ENCODE results near the gene GALE. TPM values are rescaled to one million over a fixed set of nuclear protein-coding genes. Genes with fewer than 3 reads are reported as not detected.
"Not testable (repeated sequence)": the region's sequence is repeated elsewhere in the genome, so short reads cannot be mapped to it uniquely, and the experiment has no call there.

The GALE gene
- total and polyA plus RNA-seq, 7 donors: 7.8 to 208 (median 11.5) TPM

DNA sequence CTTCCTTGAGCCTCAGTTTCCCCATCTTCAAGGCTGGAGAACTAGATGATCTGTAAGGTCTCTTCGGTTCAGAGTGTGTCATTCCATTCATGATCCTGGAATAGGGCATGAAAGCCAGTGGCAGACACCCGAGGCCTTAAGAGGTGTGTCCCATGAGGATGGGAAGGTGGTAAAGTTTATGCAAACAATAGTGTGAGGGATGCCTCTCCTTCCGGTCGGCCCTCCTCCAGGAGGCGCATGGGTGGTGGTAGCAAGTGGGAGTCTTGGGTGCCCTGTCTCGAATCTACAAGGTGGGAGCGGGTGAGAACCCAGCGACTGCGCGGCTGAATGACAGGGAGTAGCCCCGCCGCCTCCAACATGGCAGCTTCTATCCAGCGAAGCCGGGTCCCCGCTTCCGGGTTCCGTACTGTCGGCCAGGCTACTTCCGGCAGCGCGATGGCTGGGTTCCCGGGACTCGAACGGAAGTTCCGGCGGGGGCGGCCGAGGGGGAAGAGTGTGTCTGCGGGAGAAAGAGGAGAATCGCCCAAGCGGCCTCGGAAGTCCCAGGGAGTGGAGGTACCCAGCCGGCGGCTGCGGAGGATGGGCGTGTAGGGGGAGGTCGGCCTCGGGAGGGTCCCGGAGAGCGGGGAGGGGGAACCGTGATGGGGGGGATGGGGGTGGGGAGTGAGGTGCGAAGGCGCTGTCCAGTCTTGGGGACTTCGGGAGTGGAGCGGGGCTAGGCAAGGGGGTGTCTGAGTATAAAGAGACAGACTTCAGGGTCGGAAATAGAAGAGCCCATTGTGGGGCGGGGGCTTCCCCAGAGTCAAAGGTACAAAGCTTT is 9.6 kb downstream of the GALE start, which contains the start of gene LYPLA2:
Gene LYPLA2, plus strand, starts transcription at position 450 of the 820 bp plus-strand sequence. CDS start 1,538 bp downstream, outside the sequence.
- no peaks in the 10 kb centered on the region for H3K9me3 ChIP-seq
- WGBS, 2 donors: 1% methylated on average over 47 of the region's 47 CpGs
- intact Hi-C loops (cut with DNase I): no loop called here
- peaks cover 6 to 52% (median 22%) of the 10 kb centered on the region in 4 donors for H3K36me3 ChIP-seq
- H3K4me1 ChIP-seq: peaks cover 0 to 37% (median 32%) of the 10 kb centered on the region in 4 donors
- H3K27me3 ChIP-seq: no peaks in the 10 kb centered on the region
- peak; percentile 97 for DNase-seq
- peak within 1 kb of the TSS; percentile 73 to 85 (median 82) for H3K27ac ChIP-seq
- peak within 1 kb of the TSS; percentile 52 to 84 (median 77) for H3K4me3 ChIP-seq
- TF ChIP-seq POLR2A (IDR thresholded peaks at IDR 0.05) (no peak), POLR2AphosphoS5 (IDR thresholded peaks at IDR 0.05) (peak; percentile 35 to 83 (median 74)), EP300 (IDR thresholded peaks at IDR 0.05) (no peak)
- TF ChIP-seq, protein P1, sequence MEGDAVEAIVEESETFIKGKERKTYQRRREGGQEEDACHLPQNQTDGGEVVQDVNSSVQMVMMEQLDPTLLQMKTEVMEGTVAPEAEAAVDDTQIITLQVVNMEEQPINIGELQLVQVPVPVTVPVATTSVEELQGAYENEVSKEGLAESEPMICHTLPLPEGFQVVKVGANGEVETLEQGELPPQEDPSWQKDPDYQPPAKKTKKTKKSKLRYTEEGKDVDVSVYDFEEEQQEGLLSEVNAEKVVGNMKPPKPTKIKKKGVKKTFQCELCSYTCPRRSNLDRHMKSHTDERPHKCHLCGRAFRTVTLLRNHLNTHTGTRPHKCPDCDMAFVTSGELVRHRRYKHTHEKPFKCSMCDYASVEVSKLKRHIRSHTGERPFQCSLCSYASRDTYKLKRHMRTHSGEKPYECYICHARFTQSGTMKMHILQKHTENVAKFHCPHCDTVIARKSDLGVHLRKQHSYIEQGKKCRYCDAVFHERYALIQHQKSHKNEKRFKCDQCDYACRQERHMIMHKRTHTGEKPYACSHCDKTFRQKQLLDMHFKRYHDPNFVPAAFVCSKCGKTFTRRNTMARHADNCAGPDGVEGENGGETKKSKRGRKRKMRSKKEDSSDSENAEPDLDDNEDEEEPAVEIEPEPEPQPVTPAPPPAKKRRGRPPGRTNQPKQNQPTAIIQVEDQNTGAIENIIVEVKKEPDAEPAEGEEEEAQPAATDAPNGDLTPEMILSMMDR (IDR thresholded peaks at IDR 0.05): no peak

DNA sequence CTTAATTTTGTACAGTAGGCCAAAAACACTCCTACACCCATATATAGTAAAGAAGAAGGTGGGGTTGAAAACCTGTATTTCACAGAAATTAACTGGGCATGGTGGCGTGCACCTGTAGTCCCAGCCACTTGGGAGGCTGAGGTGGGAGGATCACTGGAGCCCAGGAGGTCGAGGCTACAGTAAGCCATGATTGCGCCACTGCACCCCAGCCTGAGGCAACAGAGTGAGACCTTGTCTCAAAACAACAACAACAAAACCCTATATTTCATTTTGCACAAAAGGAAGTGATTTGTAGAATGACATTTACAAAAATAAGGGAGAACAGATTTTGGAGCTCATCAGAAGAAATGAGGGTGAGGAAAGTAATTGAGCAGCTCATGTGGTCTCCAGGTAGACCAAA is 11.9 kb downstream of the GALE start:
- no peak overlapping the region for H3K27ac ChIP-seq
- TF ChIP-seq, protein P1 (IDR thresholded peaks at IDR 0.05): no peak
- TF ChIP-seq POLR2A (IDR thresholded peaks at IDR 0.05) (no peak), EP300 (IDR thresholded peaks at IDR 0.05) (no peak), POLR2AphosphoS5 (IDR thresholded peaks at IDR 0.05) (no peak)
- peaks cover 0 to 32% (median 30%) of the 10 kb centered on the region in 4 donors for H3K4me1 ChIP-seq
- no peak overlapping the region for H3K4me3 ChIP-seq
- H3K9me3 ChIP-seq: no peaks in the 10 kb centered on the region
- DNase-seq: no peak
- WGBS, 2 donors: 96% methylated on average over 3 of the region's 3 CpGs
- H3K36me3 ChIP-seq: peaks cover 6 to 53% (median 24%) of the 10 kb centered on the region in 4 donors
- H3K27me3 ChIP-seq: no peaks in the 10 kb centered on the region
- intact Hi-C loops (cut with DNase I): no loop called here

DNA sequence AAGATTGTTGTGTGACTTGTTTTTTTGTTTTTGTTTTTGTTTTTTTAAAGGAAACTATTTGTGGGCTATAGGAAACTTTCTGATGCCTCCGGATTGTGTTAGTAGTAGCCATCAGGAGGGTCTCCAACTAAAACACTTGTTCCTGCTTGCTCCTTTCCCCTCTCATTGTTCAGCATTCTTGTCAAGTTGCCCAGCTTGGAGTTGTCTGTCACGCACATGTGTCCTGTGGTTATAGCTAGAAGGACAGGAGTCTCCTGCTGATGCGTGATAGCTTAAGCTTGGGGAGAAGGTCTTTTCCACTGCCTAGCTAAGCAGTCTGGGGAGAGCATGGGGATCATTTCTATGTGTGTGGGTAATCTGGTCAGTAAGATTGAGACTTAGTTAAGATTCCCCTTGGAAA is 12.9 kb downstream of the GALE start:
- Histone ChIP-seq H3K4me1 (peaks cover 0 to 22% (median 20%) of the 10 kb centered on the region in 4 donors), H3K27me3 (no peaks in the 10 kb centered on the region), H3K27ac (no peak overlapping the region), H3K36me3 (peaks cover 6 to 57% (median 23%) of the 10 kb centered on the region in 4 donors), H3K9me3 (no peaks in the 10 kb centered on the region), H3K4me3 (no peak overlapping the region)
- DNase-seq: no peak
- intact Hi-C loops (cut with DNase I): no loop called here
- 96 to 98% methylated on average over 3 of the region's 3 CpGs for WGBS, 2 donors
- TF ChIP-seq POLR2A (IDR thresholded peaks at IDR 0.05) (no peak), POLR2AphosphoS5 (IDR thresholded peaks at IDR 0.05) (no peak), EP300 (IDR thresholded peaks at IDR 0.05) (no peak)
- TF ChIP-seq, protein P1 (IDR thresholded peaks at IDR 0.05): no peak

DNA sequence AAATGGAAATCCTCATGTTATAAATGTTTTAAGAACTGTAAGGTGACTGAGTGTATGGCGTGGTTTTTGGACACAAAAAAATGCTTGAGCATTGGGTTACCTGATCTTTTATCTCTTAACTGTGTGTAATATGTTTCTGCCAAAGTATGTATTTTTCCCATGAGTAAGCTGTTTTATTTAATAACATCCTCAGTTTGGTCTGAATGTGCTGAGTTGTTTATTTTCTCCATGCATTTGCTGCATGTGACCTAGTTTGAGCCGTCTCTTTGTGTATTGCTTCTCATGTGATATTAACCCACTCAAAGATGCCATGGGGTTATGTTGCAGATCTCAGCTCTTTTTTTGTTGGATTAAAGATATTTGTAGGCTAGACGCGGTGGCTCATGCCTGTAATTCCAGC is 15.7 kb downstream of the GALE start:
- no peak for DNase-seq
- Histone ChIP-seq H3K4me3 (no peak overlapping the region), H3K27me3 (no peaks in the 10 kb centered on the region), H3K4me1 (peaks cover 0 to 6% (median 3%) of the 10 kb centered on the region in 4 donors), H3K27ac (no peak overlapping the region), H3K36me3 (peaks cover 6 to 85% (median 23%) of the 10 kb centered on the region in 4 donors), H3K9me3 (no peaks in the 10 kb centered on the region)
- intact Hi-C loops (cut with DNase I): no loop called here
- 86 to 93% methylated on average over 4 of the region's 4 CpGs for WGBS, 2 donors
- no peak for TF ChIP-seq POLR2AphosphoS5 (IDR thresholded peaks at IDR 0.05)
- no peak for TF ChIP-seq POLR2A (IDR thresholded peaks at IDR 0.05)
- TF ChIP-seq, protein P1 (IDR thresholded peaks at IDR 0.05): no peak
- no peak for TF ChIP-seq EP300 (IDR thresholded peaks at IDR 0.05)

DNA sequence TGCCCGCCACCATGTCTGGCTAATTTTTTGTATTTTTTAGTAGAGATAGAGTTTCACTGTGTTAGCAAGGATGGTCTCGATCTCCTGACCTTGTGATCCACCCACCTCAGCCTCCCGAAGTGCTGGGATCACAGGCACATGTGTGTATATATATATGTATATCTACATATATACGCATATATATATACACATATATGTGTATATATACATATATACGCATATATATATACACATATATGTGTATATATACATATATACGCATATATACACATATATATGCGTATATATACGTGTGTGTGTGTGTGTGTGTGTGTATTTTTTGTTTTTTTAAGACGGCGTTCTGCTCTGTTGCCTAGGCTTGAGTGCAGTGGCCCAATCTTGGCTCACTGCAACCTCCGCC is 17.4 kb downstream of the GALE start:
- WGBS, 2 donors: 93 to 94% methylated on average over 11 of the region's 11 CpGs
- H3K27me3 ChIP-seq; H3K4me3 ChIP-seq; H3K27ac ChIP-seq; H3K9me3 ChIP-seq; intact Hi-C loops (cut with DNase I): not testable (repeated sequence)
- peak; percentile 7 for DNase-seq
- Histone ChIP-seq H3K36me3 (peaks cover 6 to 78% (median 23%) of the 10 kb centered on the region in 4 donors), H3K4me1 (peaks cover 0 to 18% (median 14%) of the 10 kb centered on the region in 4 donors)
